Nucleus accumbens (tissue), 56 donors: ENCODE data around the gene MYDGF.
"Not testable (repeated sequence)": the region's sequence is repeated elsewhere in the genome, so short reads cannot be mapped to it uniquely, and the experiment has no call there.

Experiments
- DNase-seq, 56 donors: peaks; one replicate each; lab custom pipeline; 2025; lab: John Stamatoyannopoulos, UW

Gene MYDGF

DNA sequence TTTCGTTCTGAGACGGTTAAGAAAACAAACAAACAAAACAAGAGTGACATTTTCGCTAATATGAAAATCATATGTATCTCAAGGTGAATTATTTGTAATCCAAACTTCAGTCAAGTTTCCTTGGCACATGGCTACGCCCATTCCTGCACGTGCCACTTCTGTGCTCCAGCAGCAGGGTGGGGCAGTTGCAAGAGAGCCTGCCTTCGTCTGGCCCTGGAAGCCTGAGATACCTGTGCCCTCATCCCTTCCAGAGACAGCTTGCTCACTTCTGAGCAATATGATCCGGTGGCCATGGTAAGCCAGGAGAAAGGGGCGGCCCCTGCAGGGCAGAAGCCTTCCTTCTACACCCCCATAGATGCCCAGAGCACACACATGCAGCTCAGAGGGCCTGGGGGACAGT lies 31.4 kb upstream of the MYDGF start:
- DNase-seq, result no peak

DNA sequence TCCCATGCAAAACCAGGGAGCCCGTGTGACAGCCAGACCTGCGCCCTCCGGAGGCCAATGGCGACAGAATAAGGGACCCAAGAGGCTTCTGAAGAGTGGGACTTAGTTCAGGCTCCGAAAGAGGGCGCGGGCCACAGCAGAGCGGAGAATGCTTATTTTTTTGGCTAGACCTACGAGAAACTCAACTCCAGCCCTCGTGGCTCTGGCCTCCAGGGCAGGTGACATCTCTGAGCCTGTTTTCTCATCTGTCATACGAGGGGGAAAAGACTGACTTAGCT lies 30.5 kb upstream of the MYDGF start:
- no peak for DNase-seq

DNA sequence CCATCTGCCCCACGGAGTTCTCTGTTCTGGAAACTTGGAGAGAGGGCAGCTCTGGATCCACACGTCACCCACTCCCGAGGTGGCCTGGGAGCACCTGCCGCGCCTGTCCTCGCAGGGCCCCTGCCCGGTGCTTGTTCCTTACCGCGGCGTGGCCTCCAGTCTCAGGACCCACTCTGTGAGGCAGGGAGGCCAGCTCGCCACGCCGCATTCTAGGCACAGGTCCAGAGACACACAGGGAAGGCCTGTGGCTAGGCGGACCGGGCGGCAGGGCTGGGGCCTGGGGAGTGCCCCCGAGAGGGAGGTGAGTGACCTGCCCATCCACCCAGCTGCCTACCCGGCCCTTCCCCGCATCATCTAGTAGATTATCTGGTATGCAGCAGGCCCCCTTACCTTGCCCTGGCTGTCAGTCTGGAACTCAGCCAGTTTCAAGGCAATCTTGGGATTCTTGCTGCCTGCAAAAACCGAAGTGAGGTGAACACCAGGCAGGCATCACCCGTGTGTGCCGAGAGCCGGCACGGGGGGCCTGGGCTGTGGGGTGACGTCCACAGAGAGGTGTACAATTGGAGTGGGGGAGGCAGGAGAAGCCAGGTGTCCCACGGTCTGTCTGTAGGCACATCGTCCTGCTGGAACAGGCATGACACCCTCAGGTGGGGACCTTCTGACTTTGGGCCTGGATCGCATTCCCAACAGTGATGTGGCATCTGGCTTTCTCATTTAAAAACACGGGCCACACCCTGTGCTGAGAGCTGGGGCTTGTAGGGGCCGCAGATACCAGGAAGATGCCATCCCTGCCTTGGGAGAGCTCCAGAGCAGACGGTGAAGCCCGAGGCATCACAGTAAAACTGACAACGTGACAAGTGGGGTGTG lies 29.9 kb upstream of the MYDGF start:
- DNase-seq, result no peak

DNA sequence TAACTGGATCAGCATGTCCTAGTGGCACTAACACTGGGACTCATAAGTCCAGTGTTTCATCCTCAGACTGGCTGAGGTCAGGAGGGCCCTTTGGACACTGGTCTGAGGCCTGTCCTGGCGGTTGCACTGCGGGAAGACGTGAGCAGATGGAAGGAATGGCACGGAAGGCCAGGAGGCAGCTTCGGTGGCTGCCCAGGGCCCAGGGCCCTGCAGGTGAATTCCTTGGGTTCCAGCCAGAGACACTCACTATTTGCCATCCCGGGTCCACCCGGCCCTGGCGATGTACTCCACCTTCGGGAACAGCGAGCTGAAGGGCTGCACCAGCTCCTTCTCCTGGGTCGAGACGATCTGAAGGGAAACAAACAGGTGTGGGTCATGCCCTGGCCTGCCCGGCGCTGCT lies 27.2 kb upstream of the MYDGF start:
- DNase-seq, result no peak

DNA sequence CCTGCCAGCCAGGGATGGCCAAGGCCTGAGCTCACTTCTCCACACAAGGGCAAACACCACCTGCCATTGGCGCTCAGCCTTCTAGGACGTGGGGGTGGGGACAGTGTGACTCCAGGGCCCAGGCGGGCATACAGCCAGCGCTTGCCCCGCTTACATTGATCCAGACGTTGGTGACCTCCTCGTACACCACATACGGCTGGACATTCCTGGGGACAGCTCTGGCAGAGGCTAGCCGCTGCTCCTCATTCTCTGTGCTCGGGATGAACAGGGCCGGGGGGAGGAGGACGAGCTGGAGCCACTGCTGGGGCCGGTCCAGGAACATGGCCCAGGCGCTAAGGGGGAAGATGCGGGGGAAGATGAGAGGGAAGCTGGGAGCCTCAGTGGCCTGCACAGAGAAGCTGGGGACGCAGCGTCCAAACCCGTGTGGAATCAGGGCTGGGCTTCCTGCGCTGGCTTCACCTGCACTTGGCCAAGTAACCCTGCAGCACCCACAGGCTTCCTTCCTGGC lies 25.1 kb upstream of the MYDGF start:
- peak in 17 of 56 donors; percentile 2 to 65 (median 32) for DNase-seq

DNA sequence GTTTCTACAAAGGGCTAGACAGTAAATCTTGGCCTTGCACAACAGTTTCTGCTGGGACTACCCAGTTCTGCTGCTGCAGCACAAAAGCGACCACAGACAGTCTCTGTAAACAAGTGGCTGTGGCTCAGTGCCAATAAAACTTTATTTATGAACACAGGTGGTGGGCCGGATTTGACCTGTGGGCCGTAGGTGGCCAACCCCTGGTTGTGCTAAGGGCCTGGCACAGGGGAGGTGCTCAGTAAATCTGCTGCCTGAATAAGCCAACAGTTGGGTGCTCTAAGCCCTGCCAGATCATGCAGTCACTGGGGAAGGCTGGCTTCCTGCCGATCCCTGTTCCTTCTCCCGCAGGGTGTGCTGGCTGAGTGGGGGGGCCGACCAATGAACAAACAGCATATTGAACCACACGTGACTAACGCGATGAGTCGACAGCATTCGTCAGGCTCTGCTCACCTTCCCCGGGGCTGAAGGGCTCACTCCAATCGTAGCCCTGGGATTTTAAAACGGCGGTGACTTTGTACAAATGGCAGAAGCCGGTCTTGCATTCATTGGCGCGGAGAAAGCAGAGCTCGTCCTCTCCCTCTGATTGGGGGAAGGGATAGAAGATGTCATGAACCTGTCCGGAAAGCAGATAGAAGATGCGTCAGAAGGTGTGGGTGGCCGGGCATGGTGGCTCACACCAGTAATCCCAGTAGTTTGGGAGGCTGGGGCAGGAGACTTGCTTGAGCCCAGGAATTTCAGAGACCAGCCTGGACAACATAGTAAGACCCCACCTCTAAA lies 24.3 kb upstream of the MYDGF start:
- DNase-seq, result peak in 45 of 56 donors; percentile 1 to 88 (median 41)

DNA sequence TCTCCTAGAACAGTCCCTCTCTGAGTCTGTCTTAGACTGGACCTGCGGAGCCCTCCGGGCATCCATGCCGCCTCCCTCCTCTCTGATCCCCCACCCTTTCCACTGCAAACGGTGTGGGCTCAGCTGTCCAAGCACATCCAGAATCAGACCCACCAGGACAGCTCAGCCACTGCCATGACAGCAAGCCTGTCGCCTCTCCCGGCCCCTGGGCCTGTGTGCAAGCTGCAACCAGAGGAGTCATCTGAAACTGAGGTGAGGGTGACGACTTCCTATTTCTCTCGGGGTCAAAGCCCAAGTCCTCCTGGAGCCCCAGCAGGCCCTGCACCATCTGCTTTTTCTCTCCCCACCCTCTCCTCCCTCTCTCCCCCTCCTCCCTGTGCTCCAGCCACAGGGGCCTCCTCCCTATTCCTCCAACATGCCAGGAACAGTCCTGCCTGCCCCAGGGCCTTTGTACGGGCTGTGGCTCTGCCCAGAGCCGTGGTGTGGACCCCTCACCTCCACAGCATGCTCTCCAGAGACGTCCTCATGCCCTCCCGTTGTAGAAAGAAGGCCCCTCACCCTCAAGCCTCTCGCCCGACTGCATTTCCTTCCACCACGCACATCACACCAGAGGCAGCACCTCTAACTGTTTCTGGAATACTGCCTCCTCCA lies 23.5 kb upstream of the MYDGF start:
- no peak for DNase-seq

DNA sequence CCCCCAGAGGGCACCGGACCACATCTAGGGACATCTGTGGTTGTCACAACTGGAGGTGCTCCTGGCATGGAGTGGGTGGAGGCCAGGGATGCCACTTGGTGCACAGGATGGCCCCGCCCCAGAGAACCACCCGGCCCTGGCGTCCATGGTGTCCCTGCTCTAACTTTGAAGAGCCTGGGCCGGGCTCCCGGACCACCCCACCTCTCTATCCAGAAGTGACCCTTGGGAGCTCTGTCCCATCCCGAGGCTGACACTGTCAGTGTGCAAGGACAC lies 22.9 kb upstream of the MYDGF start:
- no peak for DNase-seq

DNA sequence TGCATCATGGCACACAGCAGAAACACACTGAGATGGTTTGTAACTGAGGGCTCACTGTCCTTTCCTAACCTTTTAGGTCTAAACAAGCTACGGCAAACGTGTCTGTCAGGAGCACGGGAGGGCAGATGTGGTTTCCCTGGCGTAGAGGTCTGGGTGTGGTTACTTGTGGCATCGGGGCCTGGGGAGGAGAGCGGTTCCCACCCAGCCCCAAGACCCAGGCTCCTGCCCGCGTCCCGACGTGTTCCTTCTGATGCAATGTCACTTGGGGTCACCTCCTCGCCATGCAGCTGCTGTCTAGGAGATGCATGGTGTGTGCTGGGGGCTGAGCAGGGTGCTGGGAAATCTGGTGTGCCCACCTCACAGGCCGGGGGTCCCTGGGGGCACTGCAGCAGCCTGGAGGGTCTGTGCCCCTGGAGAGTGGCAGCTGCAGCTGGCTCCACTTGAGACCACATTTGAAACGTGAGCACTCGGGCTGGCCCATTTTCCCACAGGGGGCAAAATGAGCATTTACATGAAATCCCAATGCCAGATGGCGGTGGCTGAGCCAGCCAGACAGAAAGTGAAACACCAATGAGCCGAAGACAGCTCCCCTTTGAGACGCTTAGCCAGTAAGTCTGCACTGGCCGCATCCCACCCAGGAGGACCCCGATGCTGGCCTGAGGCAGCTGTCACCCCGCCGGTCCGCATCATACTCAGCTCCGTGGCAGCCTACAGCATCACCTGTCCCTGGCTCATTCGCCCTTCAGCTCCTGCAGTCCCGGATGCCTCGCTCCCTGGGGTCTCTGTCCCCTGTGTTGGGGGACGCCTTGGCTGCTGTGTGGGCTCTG lies 22.3 kb upstream of the MYDGF start:
- no peak for DNase-seq

DNA sequence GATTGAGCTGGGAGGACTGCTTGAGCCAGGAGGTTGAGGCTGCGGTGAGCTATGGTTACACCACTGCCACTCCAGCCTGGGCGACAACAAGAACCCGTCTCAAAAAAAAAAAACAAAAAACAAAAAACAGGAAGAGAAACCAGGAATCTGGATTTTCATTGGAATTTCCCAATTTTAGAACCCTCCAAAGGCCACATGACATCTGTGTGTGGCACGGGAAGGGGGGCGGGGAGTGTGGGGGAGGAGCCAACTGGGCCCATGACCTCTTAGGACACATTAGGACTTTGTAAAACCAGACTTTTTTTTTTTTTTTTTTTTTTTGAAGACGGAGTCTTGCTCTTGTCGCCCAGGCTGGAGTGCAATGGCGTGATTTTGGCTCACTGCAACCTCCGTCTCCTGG lies 21.2 kb upstream of the MYDGF start:
- no peak for DNase-seq

DNA sequence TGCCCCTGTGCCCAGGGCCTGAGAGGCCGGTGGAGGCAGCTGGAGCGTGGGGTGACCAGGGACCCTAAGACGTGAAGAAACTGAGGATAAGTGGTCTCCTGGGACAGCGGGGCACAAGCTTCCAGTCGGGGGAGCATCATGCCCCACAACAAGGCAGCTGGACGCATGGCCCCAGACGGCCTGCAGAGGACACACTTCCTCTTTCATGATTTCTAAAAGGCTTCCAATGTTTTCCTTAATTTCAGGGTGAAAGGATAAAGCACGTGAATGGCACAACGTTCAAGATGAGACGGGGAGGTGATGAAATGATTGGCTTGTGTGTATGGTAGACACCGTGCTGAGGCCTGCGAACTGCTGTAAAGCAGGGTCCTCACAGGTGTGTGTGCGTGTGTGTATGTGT lies 20.2 kb upstream of the MYDGF start:
- no peak for DNase-seq

DNA sequence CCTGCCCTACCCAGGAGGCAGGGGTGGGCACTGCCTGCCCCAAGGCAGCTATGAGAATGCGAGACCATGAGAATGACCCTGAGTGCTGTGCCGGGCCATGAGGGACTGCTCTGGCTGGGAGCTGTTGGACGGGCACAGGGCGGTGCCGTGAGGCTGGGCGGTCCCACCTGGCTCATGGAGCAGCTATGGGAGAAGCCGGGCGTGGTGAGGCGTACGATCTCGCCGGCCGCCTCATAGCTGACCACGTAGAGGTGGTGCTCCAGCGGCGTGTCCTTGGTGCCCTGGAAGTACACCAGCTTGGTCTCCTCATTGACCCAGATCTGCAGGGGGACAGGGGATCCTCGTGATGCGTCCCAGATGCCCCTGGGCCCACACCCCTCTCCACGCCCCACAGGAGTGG lies 19.3 kb upstream of the MYDGF start:
- no peak for DNase-seq

DNA sequence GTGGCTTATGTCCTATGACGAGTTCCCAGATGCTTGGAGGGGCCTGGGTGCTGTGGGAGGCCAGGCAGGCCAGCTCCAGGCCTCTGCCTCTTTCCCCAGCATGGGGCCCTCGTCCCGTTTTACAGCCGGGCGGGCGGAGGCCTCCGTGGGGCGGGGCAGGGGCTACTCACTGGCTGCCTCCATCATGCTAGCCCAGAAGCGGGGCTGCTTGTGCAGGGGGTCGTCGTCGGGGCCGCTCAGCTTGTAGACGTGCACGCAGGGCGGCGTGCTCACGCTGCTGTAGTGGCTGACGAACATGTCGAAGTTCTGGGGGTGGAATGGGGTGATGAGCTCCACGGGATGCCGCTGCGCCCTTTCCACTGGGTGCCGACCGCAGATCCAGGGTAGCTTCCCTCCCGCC lies 18.4 kb upstream of the MYDGF start:
- no peak for DNase-seq

DNA sequence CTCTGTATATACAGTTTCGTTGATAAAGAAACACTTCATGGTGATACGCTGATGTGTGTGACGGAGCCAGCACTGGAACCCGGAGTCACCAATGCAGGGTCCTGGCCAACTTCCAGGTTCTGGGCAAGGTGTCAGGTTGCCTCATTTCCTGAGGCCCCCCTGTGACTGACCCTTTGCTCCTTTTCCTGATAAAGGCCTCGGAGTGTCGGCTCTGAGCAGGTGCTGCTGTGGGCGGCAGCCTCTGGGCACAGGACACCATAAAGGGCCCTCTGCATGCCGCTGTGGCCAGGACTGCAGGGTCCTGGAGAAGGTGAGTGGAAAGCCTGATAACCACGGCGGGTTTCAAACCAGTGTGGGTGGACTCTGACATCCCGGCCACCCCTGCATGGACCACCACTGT lies 17.3 kb upstream of the MYDGF start:
- no peak for DNase-seq

DNA sequence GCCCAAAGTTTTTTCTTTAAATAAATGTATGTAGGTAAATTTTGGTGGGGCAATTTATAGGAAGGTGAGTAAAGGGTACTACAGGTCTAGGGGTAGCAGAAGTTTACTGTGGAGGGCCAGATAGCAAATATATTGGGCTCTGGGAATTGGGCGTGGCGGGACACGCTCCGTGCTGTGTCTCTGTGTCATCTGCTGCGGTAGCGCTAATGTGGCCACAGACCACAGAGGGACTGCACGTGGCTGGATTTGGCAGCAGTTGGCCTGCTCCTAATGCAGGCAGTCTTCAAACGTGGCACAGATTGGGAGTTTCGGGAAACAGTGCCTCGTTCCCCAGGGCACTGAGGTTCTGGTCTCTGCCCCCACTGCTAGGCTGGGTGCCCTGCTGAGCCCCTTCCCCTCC lies 16.6 kb upstream of the MYDGF start:
- DNase-seq, result no peak

DNA sequence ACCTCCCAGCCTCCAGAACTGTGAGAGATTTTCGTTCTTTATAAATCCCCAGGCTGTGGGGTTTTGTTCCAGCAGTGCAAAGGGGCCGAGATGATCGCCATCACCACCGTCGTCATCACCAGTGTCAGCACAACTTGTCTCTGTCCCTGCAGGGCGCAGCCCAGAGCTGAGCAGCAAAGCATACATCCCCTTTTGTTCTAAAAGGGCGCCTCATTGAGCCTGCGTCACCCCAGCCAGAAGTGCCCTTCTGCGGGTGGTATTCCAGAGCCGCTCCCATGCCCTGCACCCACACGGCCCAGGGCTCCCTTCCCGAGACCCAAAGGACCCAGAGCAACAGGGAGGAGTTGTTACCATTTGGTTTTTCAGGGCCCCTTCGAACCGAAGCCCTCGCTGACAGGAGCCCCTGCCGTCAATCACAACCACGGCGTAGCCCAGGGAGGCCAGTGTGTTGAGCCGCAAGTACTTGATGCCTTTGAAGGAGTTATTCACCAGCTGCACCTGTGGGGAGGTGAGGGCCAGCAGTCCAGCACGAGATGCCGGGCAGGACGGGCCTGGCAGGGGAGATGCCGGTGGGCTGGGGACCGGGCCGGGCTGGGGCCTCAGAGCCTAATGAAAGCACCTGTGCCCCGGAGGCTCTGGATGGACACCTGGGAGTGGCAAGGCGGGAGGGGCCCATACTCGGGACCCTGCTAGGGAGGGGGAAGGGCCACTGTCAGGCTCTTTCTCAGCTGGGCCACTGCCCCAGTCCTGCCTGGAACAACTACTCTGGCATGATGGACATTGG lies 14.4 kb upstream of the MYDGF start:
- peak in 6 of 56 donors; percentile 13 to 38 (median 24) for DNase-seq

DNA sequence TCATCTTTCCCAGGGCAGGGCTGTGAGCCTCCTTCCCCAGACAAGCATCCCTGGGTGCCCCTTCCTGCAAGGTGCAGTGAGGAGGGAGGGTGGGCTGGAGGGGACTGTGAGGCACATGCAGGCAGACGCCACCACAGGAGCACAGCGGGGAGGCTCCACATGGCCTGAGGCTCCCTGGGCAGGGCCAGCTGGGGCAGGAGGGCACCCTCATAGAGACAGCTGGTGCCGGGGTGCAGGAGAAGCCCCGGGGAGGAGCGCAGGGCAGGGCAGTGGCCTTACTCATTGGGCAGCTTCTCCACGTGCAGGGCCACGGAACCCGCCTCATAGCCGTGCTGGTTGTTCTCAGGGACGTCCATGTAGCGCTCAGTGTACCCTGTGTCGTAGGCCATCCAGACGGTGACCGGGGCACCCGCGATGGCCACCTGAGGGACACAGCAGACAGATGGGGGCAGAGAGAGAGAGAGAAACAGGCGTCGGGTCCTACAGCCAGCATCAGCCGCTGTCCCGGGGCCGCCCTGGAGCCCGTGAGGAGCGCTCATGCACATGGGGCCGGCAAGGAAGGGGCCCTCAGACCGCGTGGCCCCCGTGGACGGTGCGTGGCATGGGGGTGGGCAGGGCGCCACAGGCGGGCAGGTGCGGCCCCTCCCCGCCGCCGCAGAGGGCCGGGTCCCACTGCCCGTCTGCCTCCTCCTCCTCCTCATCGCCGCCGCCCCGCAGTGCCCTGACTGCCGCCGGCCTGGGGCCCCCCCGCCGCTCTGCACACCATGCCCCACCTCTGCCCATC lies 12.5 kb upstream of the MYDGF start:
- no peak for DNase-seq

DNA sequence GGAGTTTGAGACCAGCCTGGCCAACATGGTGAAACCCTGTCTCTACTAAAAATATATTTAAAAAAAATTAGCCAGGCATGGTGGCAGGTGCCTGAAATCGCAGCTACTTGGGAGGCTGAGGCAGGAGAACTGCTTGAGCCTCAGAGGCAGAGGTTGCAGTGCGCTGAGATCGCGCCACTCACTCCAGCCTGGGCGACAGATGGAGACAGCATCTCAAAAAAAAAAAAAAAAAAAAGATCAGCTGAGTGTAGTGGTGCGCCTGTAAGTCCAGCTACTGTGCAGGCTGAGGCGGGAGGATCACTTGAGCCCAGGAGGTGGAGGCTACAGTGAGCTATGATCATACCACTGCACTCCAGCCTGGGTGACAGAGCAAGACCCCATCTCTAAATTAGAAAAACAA lies 9.9 kb upstream of the MYDGF start:
- DNase-seq, result not testable (repeated sequence)
